Cardiac fibroblast (primary cell): ENCODE measurements around the gene GAPVD1.
"Not testable (repeated sequence)": the region's sequence is repeated elsewhere in the genome, so short reads cannot be mapped to it uniquely, and the experiment has no call there.

Experiments used
- DNase-seq, 2 donors: peaks; one replicate each; pipeline versions ENCODE4 v3.0.0 to v3.0.0-alpha.2; 2010; ENCODE audit warnings: low read depth in 2 of 2
- H3K4me3 ChIP-seq, 2 donors: replicated peaks in 1 of 2; 1 replicate in 1 of 2; 2 replicates in 1 of 2; pipeline ENCODE4 v1.5.1; 2011; ENCODE audit warnings: low read depth in 2 of 2, low read length in 2 of 2, mild to moderate bottlenecking in 2 of 2, moderate library complexity in 1 of 2
- CTCF ChIP-seq: IDR thresholded peaks from one replicate; pipeline ENCODE4 v1.5.1; 2011; ENCODE audit warnings: low read depth, mild to moderate bottlenecking, low read length, inconsistent platforms

Gene GAPVD1

GRCh38 chr9:125293134-125293533, 31.5 kb downstream of the GAPVD1 start:
- DNase-seq: no peak
- no peak overlapping the region for H3K4me3 ChIP-seq

GRCh38 chr9:125295657-125296056, 34.0 kb downstream of the GAPVD1 start:
- no peak overlapping the region for H3K4me3 ChIP-seq
- DNase-seq: no peak
- TF ChIP-seq CTCF: no peak

More at GRCh38 chr9:125293134-125293533, 31.5 kb downstream of the GAPVD1 start:
- TF ChIP-seq CTCF: no peak

- TF ChIP-seq CTCF: no peak
- no peak for DNase-seq
- no peak overlapping the region for H3K4me3 ChIP-seq
Measured at GRCh38 chr9:125296843-125297372, 35.3 kb downstream of the GAPVD1 start.

GRCh38 chr9:125297917-125298316, 36.3 kb downstream of the GAPVD1 start:
- TF ChIP-seq CTCF: no peak
- no peak for DNase-seq
- no peak overlapping the region for H3K4me3 ChIP-seq

GRCh38 chr9:125302241-125302640, 40.6 kb downstream of the GAPVD1 start:
- TF ChIP-seq CTCF: no peak
- no peak for DNase-seq
- no peak overlapping the region for H3K4me3 ChIP-seq

- TF ChIP-seq CTCF: no peak
- H3K4me3 ChIP-seq: no peak overlapping the region
- DNase-seq: no peak
Measured at GRCh38 chr9:125304273-125304672, 42.6 kb downstream of the GAPVD1 start.

- no peak for DNase-seq
- no peak overlapping the region for H3K4me3 ChIP-seq
- TF ChIP-seq CTCF: no peak
Measured at GRCh38 chr9:125312411-125312810, 50.8 kb downstream of the GAPVD1 start.

- H3K4me3 ChIP-seq, DNase-seq: not testable (repeated sequence)
Measured at GRCh38 chr9:125316359-125316758, 54.7 kb downstream of the GAPVD1 start.
